HepG2 (cell line): Measurements from ENCODE around the gene DDX10. TPM values are rescaled to one million over a fixed set of nuclear protein-coding genes. Genes with fewer than 3 reads are reported as not detected.

Source experiments
- ATAC-seq: fragments of 200-7000 bp; cut with Tn5 transposase; 3 replicates; pipeline ENCODE4 v1.9.1; 2020; ENCODE audit warnings: mild to moderate bottlenecking, moderate library complexity
- BruUV-seq: library from RNA; stranded (reverse); fragments of 400-500 nt; replicated peaks from 2 replicates; lab custom pipeline; 2021; lab: Mats Ljungman, UMichigan
- CTCF ChIA-PET: fragments of 300-600 bp; formaldehyde crosslinking; extraction: SDS; loops from one replicate; lab custom pipeline; 2021; ENCODE audit warnings: low total read pairs, inconsistent platforms, low intra/inter-chr PET ratio; lab: Yijun Ruan, JAX
- POLR2A ChIA-PET: fragments of 350-600 bp; sonication (Branson Sonifier 250); formaldehyde crosslinking; loops from one replicate; lab custom pipeline; 2020; ENCODE audit warnings: antibody characterized with exemption, inconsistent platforms; lab: Yijun Ruan, JAX
- DNase-seq: peaks from one replicate; pipeline ENCODE4 v3.0.0-alpha.2; 2015; ENCODE audit warnings: low spot score
- FAIRE-seq: peaks from 3 replicates; lab custom pipeline; 2011; peaks lifted over from hg19 to GRCh38; lab: Jason Lieb, UNC
- H2AFZ ChIP-seq: one replicate; pipeline ENCODE4 v1.6.1; 2011; ENCODE audit warnings: low read length, inconsistent platforms
- H3K27ac ChIP-seq: fragments of 300-600 bp; 3 replicates; pipeline ENCODE4 v1.8.0; 2011; ENCODE audit warnings: mixed run types, mild to moderate bottlenecking, mixed read lengths, low read length, inconsistent platforms; ENCODE audit not compliant: insufficient read depth; ENCODE audit errors: extremely low read length
- H3K27me3 ChIP-seq, 2 experiments: fragments of 200-600 bp in 1 of 2; 2 replicates in 1 of 2; 3 replicates in 1 of 2; pipeline versions ENCODE4 v1.6.0 to v1.8.0; 2011; ENCODE audit warnings: low read length in 2 of 2, mild to moderate bottlenecking in 2 of 2, moderate library complexity in 2 of 2, inconsistent platforms in 1 of 2; ENCODE audit not compliant: insufficient read depth in 2 of 2, control insufficient read depth in 1 of 2
- H3K36me3 ChIP-seq, 2 experiments: fragments of 200-600 bp in 1 of 2; replicated peaks in 1 of 2; 2 replicates in 1 of 2; 3 replicates in 1 of 2; pipeline versions ENCODE4 v1.5.1 to v1.8.0; 2011; ENCODE audit warnings: low read length in 2 of 2, inconsistent platforms in 1 of 2; ENCODE audit not compliant: insufficient read depth in 2 of 2, control insufficient read depth in 1 of 2
- H3K4me1 ChIP-seq: 2 replicates; pipeline ENCODE4 v1.5.1; 2012; ENCODE audit warnings: low read length, inconsistent platforms; ENCODE audit not compliant: insufficient read depth
- H3K4me2 ChIP-seq: 2 replicates; pipeline ENCODE4 v1.6.0; 2011; ENCODE audit warnings: low read depth, low read length, inconsistent platforms
- H3K4me3 ChIP-seq, 3 experiments: fragments of 200-600 bp in 1 of 3; sonication (generic), shearing (Covaris generic) in 1 of 3; replicated peaks in 1 of 3; 2 replicates each; pipeline ENCODE4 v1.5.1; 2011 to 2016; ENCODE audit warnings: low read length in 3 of 3, inconsistent platforms in 2 of 3, low read depth in 2 of 3, mild to moderate bottlenecking in 2 of 3, control low read depth in 1 of 3, mixed read lengths in 1 of 3; ENCODE audit not compliant: insufficient read depth in 1 of 3
- H3K79me2 ChIP-seq: one replicate; pipeline ENCODE4 v1.6.1; 2011; ENCODE audit warnings: low read length, inconsistent platforms; ENCODE audit not compliant: insufficient read depth
- H3K9ac ChIP-seq: 2 replicates; pipeline ENCODE4 v1.6.0; 2011; ENCODE audit warnings: mild to moderate bottlenecking, low read depth, low read length, inconsistent platforms; ENCODE audit not compliant: insufficient read depth
- H3K9me3 ChIP-seq: 2 replicates; pipeline ENCODE4 v1.5.1; 2012; ENCODE audit warnings: mild to moderate bottlenecking, low read length
- H4K20me1 ChIP-seq: 2 replicates; pipeline ENCODE4 v1.6.0; 2011; ENCODE audit warnings: inconsistent platforms, mild to moderate bottlenecking, low read length, moderate library complexity; ENCODE audit not compliant: insufficient read depth
- ELF1 ChIP-seq: sonication (generic); formaldehyde crosslinking; IDR thresholded peaks from 2 replicates; pipeline ENCODE4 v1.4.0; 2020; ENCODE audit warnings: missing genetic modification reagents
- EZH2 ChIP-seq: conservative IDR thresholded peaks from 2 replicates; pipeline ENCODE4 v1.6.1; 2012; ENCODE audit warnings: mild to moderate bottlenecking, low read depth, low read length, moderate library complexity
- FOXO1 ChIP-seq: sonication (generic); formaldehyde crosslinking; IDR thresholded peaks from 2 replicates; pipeline ENCODE4 v1.4.0; 2020; ENCODE audit warnings: missing genetic modification reagents
- MTERF4 ChIP-seq: sonication (generic); formaldehyde crosslinking; IDR thresholded peaks from 2 replicates; pipeline ENCODE4 v1.8.0; 2023; ENCODE audit warnings: mild to moderate bottlenecking, missing genetic modification reagents
- SIX4 ChIP-seq: sonication (generic); formaldehyde crosslinking; IDR thresholded peaks from 2 replicates; pipeline ENCODE4 v1.4.0; 2020; ENCODE audit warnings: missing genetic modification reagents
- SMARCC2 ChIP-seq: fragments of 450-650 bp; IDR thresholded peaks from 2 replicates; pipeline ENCODE4 v1.6.1; 2017; ENCODE audit warnings: antibody characterized with exemption, mild to moderate bottlenecking
- SNAPC2 ChIP-seq: sonication (generic); formaldehyde crosslinking; IDR thresholded peaks from 2 replicates; pipeline ENCODE4 v1.8.1; 2022; ENCODE audit warnings: mild to moderate bottlenecking, missing genetic modification reagents
- STAT6 ChIP-seq: sonication (generic); formaldehyde crosslinking; IDR thresholded peaks from 2 replicates; pipeline ENCODE4 v1.4.0; 2020; ENCODE audit warnings: missing genetic modification reagents, mild to moderate bottlenecking, borderline replicate concordance
- TFAP4 ChIP-seq: sonication (generic); IDR thresholded peaks from 2 replicates; pipeline ENCODE4 v1.6.1; 2016; ENCODE audit warnings: low read depth, borderline replicate concordance
- ZBTB7A ChIP-seq: sonication (generic); formaldehyde crosslinking; IDR thresholded peaks from 2 replicates; pipeline ENCODE4 v1.8.0; 2022; ENCODE audit warnings: mild to moderate bottlenecking, missing genetic modification reagents
- ZNF124 ChIP-seq: sonication (generic); formaldehyde crosslinking; IDR thresholded peaks from 2 replicates; pipeline ENCODE4 v1.4.0; 2020; ENCODE audit warnings: missing genetic modification reagents
- ZNF431 ChIP-seq: sonication (generic); formaldehyde crosslinking; IDR thresholded peaks from 2 replicates; pipeline ENCODE4 v1.9.0; 2022; ENCODE audit warnings: missing genetic modification reagents, low read depth, mild to moderate bottlenecking, borderline replicate concordance
- ZNF546 ChIP-seq: sonication (generic); formaldehyde crosslinking; conservative IDR thresholded peaks from 2 replicates; pipeline ENCODE4 v1.8.1; 2023; ENCODE audit warnings: mild to moderate bottlenecking, missing genetic modification reagents
- ZNF589 ChIP-seq: sonication (generic); formaldehyde crosslinking; conservative IDR thresholded peaks from 2 replicates; pipeline ENCODE4 v1.8.0; 2022; ENCODE audit warnings: mild to moderate bottlenecking, moderate library complexity, missing genetic modification reagents
- ZNF709 ChIP-seq: sonication (generic); formaldehyde crosslinking; IDR thresholded peaks from 2 replicates; pipeline ENCODE4 v1.5.0; 2020; ENCODE audit warnings: mild to moderate bottlenecking, missing genetic modification reagents
- ZSCAN25 ChIP-seq: sonication (generic); formaldehyde crosslinking; IDR thresholded peaks from 2 replicates; pipeline ENCODE4 v1.8.0; 2022; ENCODE audit warnings: mild to moderate bottlenecking, missing genetic modification reagents
- WGBS: methylation state at CpG from one replicate; pipeline ENCODE4 v1.1.6; 2017; ENCODE audit warnings: low lambda C conversion rate; 5-methylcytosine and 5-hydroxymethylcytosine counted together
- in situ Hi-C: cut with HindIII; loops from 2 replicates; pipeline ENCODE4 v1.10.0; 2017; ENCODE audit warnings: low pct_unique_long_range_greater_than_20kb; ENCODE audit not compliant: extremely low pct_ligation_motif_present
- intact Hi-C: fragments of 100-400 bp; cut with micrococcal nuclease; formaldehyde crosslinking; loops from one replicate; pipeline ENCODE4 v1.10.0; 2022; ENCODE audit not compliant: unreplicated experiment
- polyA plus RNA-seq, 8 experiments: library from polyadenylated mRNA; depleted of rRNA in 3 of 8; stranded (reverse) in 7 of 8; unstranded in 1 of 8; fragments of >200 nt; fragmentation: Illumina TruSeq in 4 of 8; extraction: Trizol in 4 of 8; gene quantifications; 2 replicates each; pipeline versions ENCODE4 v1.2.1 to v1.2.3, GENCODE V29; 2011 to 2016; ENCODE audit warnings: low read depth in 4 of 8, missing spikeins in 1 of 8, mixed read lengths in 1 of 8; ENCODE audit not compliant: insufficient read depth in 1 of 8
- total RNA-seq, 5 experiments: library from RNA; depleted of rRNA; stranded (reverse); fragments of >200 nt; fragmentation: Illumina TruSeq; extraction: Trizol; gene quantifications; 2 replicates each; pipeline ENCODE4 v1.2.3, GENCODE V29; 2016; ENCODE audit warnings: low read depth in 1 of 5

The DDX10 gene
- total and polyA plus RNA-seq, 2 of the 13 experiments (the other 11 are each of a cell fraction or from before 2014, with no cell fraction given): 17.0 to 32.0 TPM

- in situ Hi-C loops (no loop called here), intact Hi-C loops (no loop called here)
- no peak for DNase-seq
- no peak overlapping the region for H3K9ac ChIP-seq
- no peak for FAIRE-seq
- ChIA-PET CTCF (no interaction called here), POLR2A (no interaction called here)
- BruUV-seq: no TSS peak
- H3K79me2 ChIP-seq: no peaks in the 10 kb centered on the region
- TF ChIP-seq ZNF124 (CRISPR knock-in tag): no peak
- TF ChIP-seq ELF1: no peak
- TF ChIP-seq ZSCAN25 (CRISPR knock-in tag): no peak
- TF ChIP-seq SMARCC2: no peak
- TF ChIP-seq ZBTB7A (CRISPR knock-in tag): no peak
- TF ChIP-seq EZH2: no peak
- TF ChIP-seq MTERF4 (CRISPR knock-in tag): no peak
- no peak for TF ChIP-seq ZNF709
- no peak for TF ChIP-seq FOXO1 (CRISPR knock-in tag)
- no peaks in the 10 kb centered on the region for H3K9me3 ChIP-seq
- no peak overlapping the region for H3K27ac ChIP-seq
- no peak for ATAC-seq
- no peak overlapping the region for H3K4me2 ChIP-seq
- H4K20me1 ChIP-seq: no peaks in the 10 kb centered on the region
- H3K27me3 ChIP-seq: no peaks in the 10 kb centered on the region
- H3K4me3 ChIP-seq: no peak overlapping the region
- 95% methylated on average over 5 of the region's 5 CpGs for WGBS
- no peaks in the 10 kb centered on the region for H3K36me3 ChIP-seq
- no peaks in the 10 kb centered on the region for H3K4me1 ChIP-seq
- no peak overlapping the region for H2AFZ ChIP-seq
These were observed 225.7 kb downstream of the DDX10 start for GRCh38 chr11:108890482-108891105.

GRCh38 chr11:108891143-108891542 is 226.3 kb downstream of the DDX10 start:
- Histone ChIP-seq H3K4me2 (no peak overlapping the region), H2AFZ (no peak overlapping the region), H3K79me2 (no peaks in the 10 kb centered on the region), H4K20me1 (no peaks in the 10 kb centered on the region), H3K9ac (no peak overlapping the region), H3K9me3 (no peaks in the 10 kb centered on the region), H3K27ac (no peak overlapping the region), H3K27me3 (no peaks in the 10 kb centered on the region), H3K36me3 (no peaks in the 10 kb centered on the region), H3K4me1 (no peaks in the 10 kb centered on the region), H3K4me3 (no peak overlapping the region)
- WGBS: 91% methylated on average over 2 of the region's 2 CpGs
- no TSS peak for BruUV-seq
- POLR2A ChIA-PET: no interaction called here
- ATAC-seq (no peak), DNase-seq (no peak), FAIRE-seq (no peak)
- TF ChIP-seq STAT6 (CRISPR knock-in tag): no peak
- TF ChIP-seq TFAP4: no peak
- TF ChIP-seq ZNF589 (CRISPR knock-in tag): no peak
- TF ChIP-seq SNAPC2 (CRISPR knock-in tag): no peak
- no peak for TF ChIP-seq ZNF546 (CRISPR knock-in tag)
- TF ChIP-seq SIX4 (CRISPR knock-in tag): no peak
- TF ChIP-seq ZNF431 (CRISPR knock-in tag): no peak
- CTCF ChIA-PET: no interaction called here
- intact Hi-C loops (no loop called here), in situ Hi-C loops (no loop called here)
